PFSK-1 (cell line): ENCODE measurements around the gene CACNB1.

ENCODE experiments used
- POLR2AphosphoS5 ChIP-seq: IDR thresholded peaks from 2 replicates; pipeline ENCODE4 v1.6.1; 2012; ENCODE audit warnings: low read depth, mild to moderate bottlenecking, control low read depth, low read length, moderate library complexity
- TAF1 ChIP-seq: IDR thresholded peaks from 2 replicates; pipeline ENCODE4 v1.6.1; 2012; ENCODE audit warnings: low read length, control low read depth, borderline replicate concordance; ENCODE audit not compliant: insufficient read depth
- TF ChIP-seq, protein P1 (sequence below), 2 experiments: IDR thresholded peaks; 2 replicates each; pipeline versions ENCODE4 v1.6.1 to v1.8.0; 2011 to 2012; ENCODE audit warnings: low read depth in 2 of 2, low read length in 2 of 2, control low read depth in 1 of 2, inconsistent platforms in 1 of 2, mild to moderate bottlenecking in 1 of 2, moderate library complexity in 1 of 2; ENCODE audit not compliant: insufficient read depth in 1 of 2

GRCh38 chr17:39146273-39146672 lies 51.2 kb downstream of the CACNB1 start:
- TF ChIP-seq POLR2AphosphoS5 (no peak), TAF1 (no peak)
- TF ChIP-seq, protein P1, sequence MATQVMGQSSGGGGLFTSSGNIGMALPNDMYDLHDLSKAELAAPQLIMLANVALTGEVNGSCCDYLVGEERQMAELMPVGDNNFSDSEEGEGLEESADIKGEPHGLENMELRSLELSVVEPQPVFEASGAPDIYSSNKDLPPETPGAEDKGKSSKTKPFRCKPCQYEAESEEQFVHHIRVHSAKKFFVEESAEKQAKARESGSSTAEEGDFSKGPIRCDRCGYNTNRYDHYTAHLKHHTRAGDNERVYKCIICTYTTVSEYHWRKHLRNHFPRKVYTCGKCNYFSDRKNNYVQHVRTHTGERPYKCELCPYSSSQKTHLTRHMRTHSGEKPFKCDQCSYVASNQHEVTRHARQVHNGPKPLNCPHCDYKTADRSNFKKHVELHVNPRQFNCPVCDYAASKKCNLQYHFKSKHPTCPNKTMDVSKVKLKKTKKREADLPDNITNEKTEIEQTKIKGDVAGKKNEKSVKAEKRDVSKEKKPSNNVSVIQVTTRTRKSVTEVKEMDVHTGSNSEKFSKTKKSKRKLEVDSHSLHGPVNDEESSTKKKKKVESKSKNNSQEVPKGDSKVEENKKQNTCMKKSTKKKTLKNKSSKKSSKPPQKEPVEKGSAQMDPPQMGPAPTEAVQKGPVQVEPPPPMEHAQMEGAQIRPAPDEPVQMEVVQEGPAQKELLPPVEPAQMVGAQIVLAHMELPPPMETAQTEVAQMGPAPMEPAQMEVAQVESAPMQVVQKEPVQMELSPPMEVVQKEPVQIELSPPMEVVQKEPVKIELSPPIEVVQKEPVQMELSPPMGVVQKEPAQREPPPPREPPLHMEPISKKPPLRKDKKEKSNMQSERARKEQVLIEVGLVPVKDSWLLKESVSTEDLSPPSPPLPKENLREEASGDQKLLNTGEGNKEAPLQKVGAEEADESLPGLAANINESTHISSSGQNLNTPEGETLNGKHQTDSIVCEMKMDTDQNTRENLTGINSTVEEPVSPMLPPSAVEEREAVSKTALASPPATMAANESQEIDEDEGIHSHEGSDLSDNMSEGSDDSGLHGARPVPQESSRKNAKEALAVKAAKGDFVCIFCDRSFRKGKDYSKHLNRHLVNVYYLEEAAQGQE (IDR thresholded peaks at IDR 0.05; ENCODE audit: insufficient read depth in 1 of 2, low read depth in 2 of 2, low read length in 2 of 2) = no peak
